PC-3 (cell line): ENCODE measurements around the gene BBS12.

Experiments used
- EZH2 ChIP-seq: fragments of 300-600 bp; sonication (generic); IDR thresholded peaks from one replicate; pipeline ENCODE4 v1.6.1; 2017; ENCODE audit warnings: antibody characterized with exemption, mild to moderate bottlenecking, low read length; ENCODE audit not compliant: unreplicated experiment
- TF ChIP-seq, protein P1 (sequence below): fragments of 300-600 bp; sonication (generic); conservative IDR thresholded peaks from 2 replicates; pipeline ENCODE4 v1.5.1; 2017; ENCODE audit warnings: antibody characterized with exemption, low read depth, mild to moderate bottlenecking, low read length

DNA sequence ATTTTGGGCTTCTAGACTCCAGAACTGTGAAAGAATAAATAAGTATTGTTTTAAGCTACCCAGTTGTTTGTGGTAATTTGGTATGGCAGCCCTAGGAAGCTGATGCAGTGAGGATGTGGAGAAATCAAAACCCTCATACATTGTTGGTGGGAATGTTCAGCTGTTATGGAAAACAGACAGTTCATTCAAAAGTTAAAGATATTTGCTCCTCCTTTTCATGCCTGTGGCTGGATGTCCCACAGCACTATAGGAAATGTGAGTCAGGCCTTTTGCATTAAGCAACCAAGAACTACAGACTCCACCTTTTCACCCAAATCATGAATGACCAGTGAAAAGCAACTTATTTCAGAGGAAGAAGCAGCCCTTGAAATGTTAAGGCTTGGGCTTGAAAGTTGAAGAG, 6.7 kb downstream of the BBS12 start:
- TF ChIP-seq, protein P1, sequence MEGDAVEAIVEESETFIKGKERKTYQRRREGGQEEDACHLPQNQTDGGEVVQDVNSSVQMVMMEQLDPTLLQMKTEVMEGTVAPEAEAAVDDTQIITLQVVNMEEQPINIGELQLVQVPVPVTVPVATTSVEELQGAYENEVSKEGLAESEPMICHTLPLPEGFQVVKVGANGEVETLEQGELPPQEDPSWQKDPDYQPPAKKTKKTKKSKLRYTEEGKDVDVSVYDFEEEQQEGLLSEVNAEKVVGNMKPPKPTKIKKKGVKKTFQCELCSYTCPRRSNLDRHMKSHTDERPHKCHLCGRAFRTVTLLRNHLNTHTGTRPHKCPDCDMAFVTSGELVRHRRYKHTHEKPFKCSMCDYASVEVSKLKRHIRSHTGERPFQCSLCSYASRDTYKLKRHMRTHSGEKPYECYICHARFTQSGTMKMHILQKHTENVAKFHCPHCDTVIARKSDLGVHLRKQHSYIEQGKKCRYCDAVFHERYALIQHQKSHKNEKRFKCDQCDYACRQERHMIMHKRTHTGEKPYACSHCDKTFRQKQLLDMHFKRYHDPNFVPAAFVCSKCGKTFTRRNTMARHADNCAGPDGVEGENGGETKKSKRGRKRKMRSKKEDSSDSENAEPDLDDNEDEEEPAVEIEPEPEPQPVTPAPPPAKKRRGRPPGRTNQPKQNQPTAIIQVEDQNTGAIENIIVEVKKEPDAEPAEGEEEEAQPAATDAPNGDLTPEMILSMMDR, result no peak
- TF ChIP-seq EZH2, result no peak
